ENCODE measurements around the gene REPS2.

REPS2 gene

GRCh38 chrX:17007134-17007768 lies 60.8 kb downstream of the REPS2 start:
- peak; percentile 15 to 32 for DNase-seq

GRCh38 chrX:17009856-17010625 lies 63.6 kb downstream of the REPS2 start:
- DNase-seq = no peak

- peak in 1 of 2 donors; percentile 16 for DNase-seq
Measured at GRCh38 chrX:17012465-17012864, 66.0 kb downstream of the REPS2 start.

GRCh38 chrX:17014216-17014615 lies 67.8 kb downstream of the REPS2 start:
- DNase-seq = no peak

- no peak for DNase-seq
Measured at GRCh38 chrX:17017134-17017533, 70.7 kb downstream of the REPS2 start.

GRCh38 chrX:17020356-17020755 lies 73.9 kb downstream of the REPS2 start:
- no peak for DNase-seq

GRCh38 chrX:17020851-17021821 lies 74.7 kb downstream of the REPS2 start:
- no peak for DNase-seq

GRCh38 chrX:17021851-17022604 lies 75.6 kb downstream of the REPS2 start:
- DNase-seq = peak in 1 of 2 donors; percentile 12

GRCh38 chrX:17023661-17024060 lies 77.2 kb downstream of the REPS2 start:
- no peak for DNase-seq

- DNase-seq = peak in 1 of 2 donors; percentile 34
Measured at GRCh38 chrX:17024886-17025285, 78.4 kb downstream of the REPS2 start.

- no peak for DNase-seq
Measured at GRCh38 chrX:17025621-17026302, 79.3 kb downstream of the REPS2 start.

- DNase-seq = no peak
Measured at GRCh38 chrX:17027931-17028330, 81.5 kb downstream of the REPS2 start.

GRCh38 chrX:17028356-17028755 lies 81.9 kb downstream of the REPS2 start:
- no peak for DNase-seq

GRCh38 chrX:17030092-17030491 lies 83.6 kb downstream of the REPS2 start:
- DNase-seq = peak; percentile 44 to 56

GRCh38 chrX:17030580-17031270 lies 84.3 kb downstream of the REPS2 start:
- DNase-seq = no peak

- no peak for DNase-seq
Measured at GRCh38 chrX:17031827-17032226, 85.4 kb downstream of the REPS2 start.

- DNase-seq = no peak
Measured at GRCh38 chrX:17032351-17032750, 85.9 kb downstream of the REPS2 start.

- DNase-seq = peak in 1 of 2 donors; percentile 1
Measured at GRCh38 chrX:17033225-17033624, 86.8 kb downstream of the REPS2 start.

- no peak for DNase-seq
Measured at GRCh38 chrX:17035111-17035510, 88.7 kb downstream of the REPS2 start.

GRCh38 chrX:17036171-17036961 lies 89.9 kb downstream of the REPS2 start:
- no peak for DNase-seq

Measured in inflammatory macrophage (primary cell).